Ovary (tissue), 3 donors: ENCODE results near the gene TMEM135.

Experiments
- POLR2A ChIP-seq: fragments of 450-650 bp; IDR thresholded peaks from one replicate; pipeline ENCODE4 v1.6.1; 2017; ENCODE audit warnings: antibody characterized with exemption, mild to moderate bottlenecking, moderate library complexity
- TF ChIP-seq, protein P1 (sequence below), 3 donors: fragments of 450-650 bp in 2 of 3; fragments of 200-600 bp in 1 of 3; IDR thresholded peaks; one replicate each; pipeline versions ENCODE4 v1.5.1 to v1.8.0; 2016 to 2022; ENCODE audit warnings: antibody characterized with exemption in 3 of 3, mild to moderate bottlenecking in 1 of 3
- donor health status: DM: no; HTN: no; CAD: no.

DNA sequence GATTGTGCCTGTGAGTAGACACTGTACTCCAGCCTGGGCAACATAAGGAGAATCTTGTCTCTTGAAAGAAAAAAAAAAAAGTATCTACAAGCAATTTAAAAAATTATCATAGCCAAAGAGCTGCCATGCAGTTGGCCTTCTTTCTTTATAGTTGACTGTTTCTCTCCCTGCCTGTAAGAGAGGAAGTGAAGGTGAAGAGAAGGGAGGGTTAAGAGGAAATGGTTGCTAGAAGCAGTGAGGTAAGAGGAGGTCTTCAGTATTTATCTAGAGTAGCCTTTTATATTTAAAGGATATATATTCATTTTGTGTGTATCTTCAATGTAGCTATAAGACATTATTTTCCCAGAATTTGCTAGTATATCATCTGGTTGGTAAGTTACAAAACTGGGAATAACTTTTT lies 217.9 kb downstream of the TMEM135 start:
- no peak for TF ChIP-seq POLR2A
- TF ChIP-seq, protein P1, sequence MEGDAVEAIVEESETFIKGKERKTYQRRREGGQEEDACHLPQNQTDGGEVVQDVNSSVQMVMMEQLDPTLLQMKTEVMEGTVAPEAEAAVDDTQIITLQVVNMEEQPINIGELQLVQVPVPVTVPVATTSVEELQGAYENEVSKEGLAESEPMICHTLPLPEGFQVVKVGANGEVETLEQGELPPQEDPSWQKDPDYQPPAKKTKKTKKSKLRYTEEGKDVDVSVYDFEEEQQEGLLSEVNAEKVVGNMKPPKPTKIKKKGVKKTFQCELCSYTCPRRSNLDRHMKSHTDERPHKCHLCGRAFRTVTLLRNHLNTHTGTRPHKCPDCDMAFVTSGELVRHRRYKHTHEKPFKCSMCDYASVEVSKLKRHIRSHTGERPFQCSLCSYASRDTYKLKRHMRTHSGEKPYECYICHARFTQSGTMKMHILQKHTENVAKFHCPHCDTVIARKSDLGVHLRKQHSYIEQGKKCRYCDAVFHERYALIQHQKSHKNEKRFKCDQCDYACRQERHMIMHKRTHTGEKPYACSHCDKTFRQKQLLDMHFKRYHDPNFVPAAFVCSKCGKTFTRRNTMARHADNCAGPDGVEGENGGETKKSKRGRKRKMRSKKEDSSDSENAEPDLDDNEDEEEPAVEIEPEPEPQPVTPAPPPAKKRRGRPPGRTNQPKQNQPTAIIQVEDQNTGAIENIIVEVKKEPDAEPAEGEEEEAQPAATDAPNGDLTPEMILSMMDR (IDR thresholded peaks at IDR 0.05), result no peak
